ENCODE data around the gene SLC25A40. TPM values are rescaled to one million over a fixed set of nuclear protein-coding genes. Genes with fewer than 3 reads are reported as not detected.
"Not testable (repeated sequence)": the region's sequence is repeated elsewhere in the genome, so short reads cannot be mapped to it uniquely, and the experiment has no call there.

SLC25A40 gene
- total and polyA plus RNA-seq, 12 donors = 4.5 to 57.2 (median 24.2) TPM

- H3K4me3 ChIP-seq = no peak overlapping the region
- 97 to 100% (median 98%) methylated on average over 1 of the region's 1 CpG for WGBS, 4 donors
- H3K27ac ChIP-seq = no peak overlapping the region
- no peak for DNase-seq
- H3K4me1 ChIP-seq (replicated peaks in 1 of 2) = no peaks in the 10 kb centered on the region
- TF ChIP-seq CTCF (IDR thresholded peaks at IDR 0.05) (no peak), POLR2A (IDR thresholded peaks at IDR 0.05) (no peak)
- intact Hi-C loops (cut with DNase I) = no loop called here
- H3K27me3 ChIP-seq = no peaks in the 10 kb centered on the region
- H3K9me3 ChIP-seq (replicated peaks in 1 of 3) = peaks cover 0 to 6% (median 0%) of the 10 kb centered on the region in 3 donors
- no peaks in the 10 kb centered on the region for H3K36me3 ChIP-seq (replicated peaks in 1 of 2)
These were observed 45.1 kb downstream of the SLC25A40 start for GRCh38 chr7:87831097-87831496.

GRCh38 chr7:87828383-87828782 lies 47.8 kb downstream of the SLC25A40 start:
- H3K27ac ChIP-seq; H3K9me3 ChIP-seq (replicated peaks in 1 of 3); DNase-seq; H3K4me3 ChIP-seq; H3K4me1 ChIP-seq (replicated peaks in 1 of 2); intact Hi-C loops (cut with DNase I); H3K36me3 ChIP-seq (replicated peaks in 1 of 2); H3K27me3 ChIP-seq: not testable (repeated sequence)
- WGBS, 4 donors = 88 to 100% (median 98%) methylated on average over 1 of the region's 1 CpG

DNA sequence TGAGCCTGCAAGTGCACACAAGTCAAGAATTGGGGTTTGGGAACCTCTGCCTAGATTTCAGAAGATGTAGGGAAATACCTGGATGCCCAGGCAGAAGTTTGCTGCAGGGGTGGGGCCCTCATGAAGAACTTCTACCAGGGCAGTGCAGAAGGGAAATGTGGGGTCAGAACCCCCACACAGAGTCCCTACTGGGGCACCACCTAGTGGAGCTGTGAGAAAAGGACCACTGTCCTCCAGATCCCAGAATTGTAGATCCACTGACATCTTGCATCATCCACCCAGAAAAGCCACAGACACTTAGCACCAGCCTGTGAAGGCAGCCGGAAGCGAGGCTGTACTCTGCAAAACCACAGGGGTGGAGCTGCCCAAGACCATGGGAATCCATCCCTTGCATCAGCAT lies 50.8 kb downstream of the SLC25A40 start:
- H3K27me3 ChIP-seq, DNase-seq, H3K4me3 ChIP-seq: not testable (repeated sequence)

DNA sequence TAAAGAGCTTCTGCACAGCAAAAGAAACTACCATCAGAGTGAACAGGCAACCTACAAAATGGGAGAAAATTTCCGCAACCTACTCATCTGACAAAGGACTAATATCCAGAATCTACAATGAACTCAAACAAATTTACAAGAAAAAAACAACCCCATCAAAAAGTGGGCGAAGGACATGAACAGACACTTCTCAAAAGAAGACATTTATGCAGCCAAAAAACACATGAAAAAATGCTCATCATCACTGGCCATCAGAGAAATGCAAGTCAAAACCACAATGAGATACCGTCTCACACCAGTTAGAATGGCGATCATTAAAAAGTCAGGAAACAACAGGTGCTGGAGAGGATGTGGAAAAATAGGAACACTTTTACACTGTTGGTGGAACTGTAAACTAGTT lies 54.1 kb downstream of the SLC25A40 start:
- 82 to 97% (median 89%) methylated on average over 2 to 3 of the region's 4 CpGs for WGBS, 4 donors
- H3K4me1 ChIP-seq (replicated peaks in 1 of 2); intact Hi-C loops (cut with DNase I); H3K9me3 ChIP-seq (replicated peaks in 1 of 3); H3K27ac ChIP-seq; DNase-seq; H3K4me3 ChIP-seq; H3K36me3 ChIP-seq (replicated peaks in 1 of 2); H3K27me3 ChIP-seq: not testable (repeated sequence)

More for the DNA sequence above, 50.8 kb downstream of the SLC25A40 start:
- H3K9me3 ChIP-seq (replicated peaks in 1 of 3); H3K36me3 ChIP-seq (replicated peaks in 1 of 2); intact Hi-C loops (cut with DNase I); H3K27ac ChIP-seq; H3K4me1 ChIP-seq (replicated peaks in 1 of 2): not testable (repeated sequence)
- WGBS, 4 donors = 92 to 100% (median 95%) methylated on average over 2 of the region's 2 CpGs; no CpG with 5 or more reads in 1 of the 4 donors

DNA sequence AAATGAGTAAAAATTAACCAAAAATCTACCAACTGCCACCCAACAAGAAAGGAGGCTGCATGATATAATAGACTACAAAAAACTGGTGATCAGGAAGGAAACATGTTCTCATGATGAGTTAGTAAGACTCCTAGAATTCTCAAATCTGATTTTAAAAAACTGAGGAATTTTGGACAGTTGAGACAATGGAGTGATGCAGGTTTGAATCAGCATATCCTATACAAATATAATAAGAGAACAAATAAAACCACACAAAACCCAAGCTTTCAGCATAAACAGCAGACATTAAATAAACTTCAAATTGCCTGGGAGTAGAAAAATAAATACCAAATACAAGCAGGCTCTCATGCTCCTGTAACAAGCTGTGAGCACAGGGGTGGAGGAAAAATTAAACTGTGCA lies 57.8 kb downstream of the SLC25A40 start:
- H3K4me1 ChIP-seq (replicated peaks in 1 of 2) = no peaks in the 10 kb centered on the region

More for the DNA sequence above, 57.8 kb downstream of the SLC25A40 start:
- TF ChIP-seq POLR2A (IDR thresholded peaks at IDR 0.05) = no peak
- TF ChIP-seq CTCF (IDR thresholded peaks at IDR 0.05) = no peak
- H3K4me3 ChIP-seq = no peak overlapping the region
- intact Hi-C loops (cut with DNase I) = no loop called here
- H3K36me3 ChIP-seq (replicated peaks in 1 of 2) = no peaks in the 10 kb centered on the region
- no peaks in the 10 kb centered on the region for H3K27me3 ChIP-seq
- no peak overlapping the region for H3K27ac ChIP-seq
- no peaks in the 10 kb centered on the region for H3K9me3 ChIP-seq (replicated peaks in 1 of 3)
- no peak for DNase-seq
